GM12873 (cell line): Measurements from ENCODE around the gene ACACA.

Experiments used
- CTCF ChIP-seq: IDR thresholded peaks from 2 replicates; pipeline ENCODE4 v1.5.1; 2012; ENCODE audit warnings: low read depth, mild to moderate bottlenecking, moderate library complexity, low read length, control low read depth; ENCODE audit not compliant: insufficient read depth; ENCODE audit errors: missing control alignments

ACACA gene

GRCh38 chr17:37123941-37124820, 282.5 kb downstream of the ACACA start:
- no peak for TF ChIP-seq CTCF

DNA sequence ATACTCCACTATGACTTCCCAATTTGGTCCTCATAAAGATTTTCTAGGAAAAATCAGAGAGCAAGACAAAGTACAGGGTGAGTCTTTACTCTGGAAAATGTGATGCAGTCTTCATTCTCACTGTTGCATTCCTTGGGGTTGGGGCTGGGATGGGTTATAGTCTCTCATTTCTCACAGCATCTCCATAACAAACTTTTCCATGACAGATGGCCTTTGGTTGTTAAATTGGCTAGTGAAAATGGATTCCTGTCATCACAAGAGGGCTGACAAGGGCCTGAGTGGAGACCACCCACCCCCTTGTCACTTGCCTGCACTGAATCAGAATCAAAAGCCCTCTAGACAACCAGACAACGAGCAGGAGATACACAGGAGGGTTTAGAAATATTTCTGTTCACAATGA, 283.2 kb downstream of the ACACA start:
- TF ChIP-seq CTCF, result no peak

- TF ChIP-seq CTCF, result no peak
These were observed 285.0 kb downstream of the ACACA start for GRCh38 chr17:37121616-37122015.

DNA sequence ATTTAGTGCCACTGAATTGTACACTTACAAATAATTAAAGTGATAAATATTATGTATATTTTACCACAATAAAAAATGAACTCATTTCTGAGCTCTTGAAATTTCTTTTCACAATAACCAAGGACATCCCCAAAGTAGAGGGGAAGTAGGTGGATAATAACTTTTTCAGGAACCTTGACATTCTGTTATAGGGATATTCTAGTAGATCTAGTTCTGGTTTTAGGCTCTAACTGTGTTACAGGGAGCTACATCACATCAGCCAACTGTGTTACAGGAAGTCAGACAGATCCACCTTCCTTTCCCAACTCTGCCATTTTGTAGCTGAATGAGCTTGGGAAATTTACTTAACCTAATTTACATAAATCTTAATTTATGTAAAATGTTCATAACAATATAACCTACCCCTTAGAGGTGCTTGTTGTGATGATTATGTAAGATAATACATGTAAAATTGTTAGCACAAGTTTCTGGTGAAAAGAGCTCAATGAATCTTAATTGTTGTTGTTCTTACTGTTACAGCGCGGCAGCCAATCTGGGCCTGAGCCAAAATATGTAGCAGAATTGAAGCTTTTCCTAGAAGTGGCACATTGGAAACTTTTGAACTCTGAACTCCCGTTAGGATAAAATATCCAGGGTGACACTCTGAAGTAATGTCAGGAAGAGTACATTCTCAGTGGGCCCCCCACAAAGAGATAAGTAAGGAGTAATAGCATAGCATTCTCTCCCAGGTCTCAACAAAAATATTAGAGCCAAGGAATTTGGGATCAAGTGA, 288.1 kb downstream of the ACACA start:
- TF ChIP-seq CTCF, result no peak

GRCh38 chr17:37117373-37118142, 289.1 kb downstream of the ACACA start:
- TF ChIP-seq CTCF, result no peak

DNA sequence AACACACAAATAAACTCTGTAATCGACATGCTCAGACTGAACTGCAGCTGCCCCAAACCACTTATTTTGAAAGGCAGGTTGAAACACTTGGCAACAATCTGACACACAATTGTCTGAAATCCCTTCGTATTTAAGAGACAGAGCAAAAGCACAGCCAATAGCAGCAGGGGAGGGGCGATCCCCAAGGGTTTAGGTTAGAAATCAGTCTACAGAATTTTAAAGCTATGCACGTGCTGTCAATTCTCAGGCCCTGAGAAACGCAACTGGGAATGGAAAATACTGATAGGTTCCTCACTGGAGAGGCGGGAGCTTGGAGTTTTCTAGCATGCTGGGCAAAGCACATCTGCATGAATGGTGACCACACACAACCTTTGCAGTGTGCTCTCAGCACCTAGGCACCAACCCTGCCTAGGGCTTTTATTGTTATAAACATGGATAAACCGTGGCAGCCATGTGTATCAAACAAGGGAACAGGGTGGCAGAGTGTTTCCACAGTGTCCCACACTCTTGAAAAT, 289.9 kb downstream of the ACACA start:
- TF ChIP-seq CTCF, result no peak
